NCI-H446 treated with DMSO at 0.1 percent for 48 hours (cell line): ENCODE data around the gene VPS13D.
"Not testable (repeated sequence)": the region's sequence is repeated elsewhere in the genome, so short reads cannot be mapped to it uniquely, and the experiment has no call there.

Source experiments
- DNase-seq: peaks from one replicate; lab custom pipeline; 2025; lab: John Stamatoyannopoulos, UW

Gene VPS13D

GRCh38 chr1:12201352-12202189, 28.3 kb upstream of the VPS13D start:
- no peak for DNase-seq

GRCh38 chr1:12202190-12202497, 27.7 kb upstream of the VPS13D start:
- no peak for DNase-seq

- DNase-seq = no peak
Observed at GRCh38 chr1:12202577-12202976, 27.3 kb upstream of the VPS13D start.

- no peak for DNase-seq
Observed at GRCh38 chr1:12203216-12204007, 26.4 kb upstream of the VPS13D start.

- DNase-seq = no peak
Observed at GRCh38 chr1:12204140-12204539, 25.7 kb upstream of the VPS13D start.

GRCh38 chr1:12204754-12205658, 24.8 kb upstream of the VPS13D start:
- DNase-seq = no peak

GRCh38 chr1:12206238-12206637, 23.6 kb upstream of the VPS13D start:
- DNase-seq = no peak

GRCh38 chr1:12206792-12207424, 22.9 kb upstream of the VPS13D start:
- no peak for DNase-seq

- no peak for DNase-seq
Observed at GRCh38 chr1:12208271-12208670, 21.6 kb upstream of the VPS13D start.

GRCh38 chr1:12208764-12209494, 20.9 kb upstream of the VPS13D start:
- DNase-seq = peak; percentile 9

GRCh38 chr1:12209495-12209832, 20.4 kb upstream of the VPS13D start:
- no peak for DNase-seq

- DNase-seq = no peak
Observed at GRCh38 chr1:12215118-12215961, 14.5 kb upstream of the VPS13D start.

GRCh38 chr1:12219800-12220199, 10.0 kb upstream of the VPS13D start:
- DNase-seq = no peak

- DNase-seq = no peak
Observed at GRCh38 chr1:12220890-12221289, 8.9 kb upstream of the VPS13D start.

- not testable (repeated sequence) for DNase-seq
Observed at GRCh38 chr1:12222700-12223099, 7.1 kb upstream of the VPS13D start.

- DNase-seq = not testable (repeated sequence)
Observed at GRCh38 chr1:12224092-12224491, 5.7 kb upstream of the VPS13D start.

- no peak for DNase-seq
Observed at GRCh38 chr1:12228979-12229378, 851 bp upstream of the VPS13D start.

- DNase-seq = no peak
Observed at GRCh38 chr1:12229386-12229834, 420 bp upstream of the VPS13D start.

- DNase-seq = no peak
Observed at GRCh38 chr1:12230549-12231275, 882 bp downstream of the VPS13D start.

GRCh38 chr1:12231276-12231595, 1.4 kb downstream of the VPS13D start:
- DNase-seq = no peak
